ENCODE results near the gene ZNF8.
"Not testable (repeated sequence)": the region's sequence is repeated elsewhere in the genome, so short reads cannot be mapped to it uniquely, and the experiment has no call there.

The ZNF8 gene

DNA sequence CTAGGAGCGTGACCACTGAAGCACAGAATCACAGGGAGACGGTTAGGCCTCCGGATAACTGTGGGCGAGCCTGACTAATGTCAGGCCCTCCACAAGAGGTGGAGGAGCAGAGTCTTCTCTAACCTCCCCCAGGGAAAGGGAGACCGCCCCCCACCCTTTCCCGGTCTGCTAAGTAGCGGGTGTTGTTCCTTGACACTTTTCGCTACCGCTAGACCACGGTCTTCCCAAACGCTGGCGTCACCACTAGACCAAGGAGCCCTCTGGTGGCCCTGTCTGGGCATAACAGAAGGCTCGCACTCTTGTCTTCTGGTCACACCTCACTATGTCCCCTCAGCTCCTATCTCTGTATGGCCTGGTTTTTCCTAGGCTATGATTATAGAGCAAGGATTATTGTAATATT is 31.9 kb downstream of the ZNF8 start:
- FAIRE-seq; DNase-seq (ENCODE audit: insufficient read length, low spot score): not testable (repeated sequence)
- peak; percentile 27 for TF ChIP-seq CTCF (IDR thresholded peaks at IDR 0.05; ENCODE audit: insufficient read depth, missing control alignments)

- no peak for TF ChIP-seq CTCF (IDR thresholded peaks at IDR 0.05; ENCODE audit: insufficient read depth, missing control alignments)
- FAIRE-seq (no peak), DNase-seq (ENCODE audit: insufficient read length, low spot score) (no peak)
Observed at GRCh38 chr19:58311345-58311865, 32.6 kb downstream of the ZNF8 start.

- no peak for DNase-seq (ENCODE audit: insufficient read length, low spot score)
- FAIRE-seq: no peak
- no peak for TF ChIP-seq CTCF (IDR thresholded peaks at IDR 0.05; ENCODE audit: insufficient read depth, missing control alignments)
Observed at GRCh38 chr19:58315580-58315979, 36.8 kb downstream of the ZNF8 start.

DNA sequence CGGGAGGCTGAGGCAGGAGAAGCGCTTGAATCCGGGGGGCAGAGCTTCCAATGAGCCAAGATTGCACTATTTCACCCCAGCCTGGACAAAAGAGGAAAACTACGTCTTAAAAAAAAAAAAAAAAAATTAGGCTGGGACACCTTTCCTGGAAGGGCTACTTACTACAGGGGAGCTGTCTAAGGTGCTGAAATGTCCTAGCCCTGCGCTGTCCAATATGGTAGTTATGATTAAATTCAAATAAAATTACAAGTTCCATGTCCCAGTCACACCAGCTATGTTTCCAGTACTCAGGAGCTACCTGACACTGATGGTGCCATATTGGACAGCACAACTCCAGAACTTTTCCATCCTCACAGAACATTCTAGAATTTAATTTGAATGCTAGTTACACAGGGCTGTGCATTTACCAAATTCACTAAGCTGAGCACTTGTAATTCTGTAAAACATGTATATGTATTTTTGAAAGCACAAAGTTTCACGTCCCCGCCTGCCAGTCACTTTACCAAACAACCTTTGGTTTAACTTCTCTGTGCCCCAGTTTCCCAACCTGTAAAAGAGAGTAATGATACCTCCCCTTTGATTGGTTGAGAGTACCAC is 38.8 kb downstream of the ZNF8 start:
- TF ChIP-seq CTCF (IDR thresholded peaks at IDR 0.05; ENCODE audit: insufficient read depth, missing control alignments): no peak
- FAIRE-seq (no peak), DNase-seq (ENCODE audit: insufficient read length, low spot score) (no peak)

GRCh38 chr19:58318297-58318696 is 39.5 kb downstream of the ZNF8 start:
- no peak for FAIRE-seq
- no peak for DNase-seq (ENCODE audit: insufficient read length, low spot score)
- TF ChIP-seq CTCF (IDR thresholded peaks at IDR 0.05; ENCODE audit: insufficient read depth, missing control alignments): no peak

GRCh38 chr19:58319241-58319640 is 40.5 kb downstream of the ZNF8 start:
- TF ChIP-seq CTCF (IDR thresholded peaks at IDR 0.05; ENCODE audit: insufficient read depth, missing control alignments): no peak
- FAIRE-seq: no peak
- no peak for DNase-seq (ENCODE audit: insufficient read length, low spot score)

DNA sequence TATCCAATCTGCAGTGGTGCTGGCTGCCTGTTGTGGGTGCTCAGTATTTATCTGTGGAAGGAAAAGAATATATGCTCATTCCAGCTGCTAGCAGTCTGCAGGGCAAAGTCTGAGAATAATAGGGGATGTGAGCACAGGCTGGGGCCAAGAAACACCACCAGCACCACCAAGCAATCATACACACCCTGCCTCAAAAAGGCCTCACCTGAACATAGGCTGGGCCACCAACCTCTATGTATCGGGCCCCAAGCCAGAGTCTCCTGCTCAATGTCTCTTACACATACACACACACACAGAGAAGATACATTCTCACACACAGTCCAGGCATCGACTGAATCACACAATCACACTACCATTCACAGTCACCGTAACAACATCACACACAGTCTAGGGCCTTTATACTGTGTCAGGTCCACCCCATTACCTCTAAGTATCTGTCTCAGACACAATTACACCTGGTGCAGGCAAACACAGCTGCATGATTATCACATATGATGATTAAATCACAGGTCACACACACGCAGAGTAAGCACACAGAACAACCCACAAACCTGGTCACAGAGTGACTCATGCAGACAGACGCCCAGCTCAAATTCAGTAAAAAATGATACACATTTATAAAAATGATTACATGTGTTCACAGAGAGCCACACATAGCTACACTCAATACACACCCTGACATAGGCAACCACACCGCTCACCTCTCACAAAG is 46.7 kb downstream of the ZNF8 start:
- TF ChIP-seq CTCF (IDR thresholded peaks at IDR 0.05; ENCODE audit: insufficient read depth, missing control alignments): no peak
- FAIRE-seq (no peak), DNase-seq (ENCODE audit: insufficient read length, low spot score) (no peak)

All from D721Med (cell line).